Measurements from ENCODE around the gene NAA80.

Gene NAA80

GRCh38 chr3:50337175-50337861 lies 38.1 kb upstream of the NAA80 start:
- peak; percentile 100 for DNase-seq (ENCODE audit: low read depth)
- no peak for TF ChIP-seq CTCF (IDR thresholded peaks at IDR 0.05; ENCODE audit: insufficient read depth, low read depth, low read length, missing control alignments)

GRCh38 chr3:50336452-50337174 lies 37.4 kb upstream of the NAA80 start:
- H3K4me3 ChIP-seq (ENCODE audit: low read depth, low read length), result peak overlapping the region; percentile 96
- no peak for TF ChIP-seq CTCF (IDR thresholded peaks at IDR 0.05; ENCODE audit: insufficient read depth, low read depth, low read length, missing control alignments)
- DNase-seq (ENCODE audit: low read depth), result no peak

More at GRCh38 chr3:50337175-50337861, 38.1 kb upstream of the NAA80 start:
- H3K4me3 ChIP-seq (ENCODE audit: low read depth, low read length), result peak overlapping the region; percentile 96

- DNase-seq (ENCODE audit: low read depth), result no peak
- TF ChIP-seq CTCF (IDR thresholded peaks at IDR 0.05; ENCODE audit: insufficient read depth, low read depth, low read length, missing control alignments), result no peak
- no peak overlapping the region for H3K4me3 ChIP-seq (ENCODE audit: low read depth, low read length)
Measured at GRCh38 chr3:50334339-50335075, 35.3 kb upstream of the NAA80 start.

GRCh38 chr3:50333744-50334328 lies 34.6 kb upstream of the NAA80 start:
- TF ChIP-seq CTCF (IDR thresholded peaks at IDR 0.05; ENCODE audit: insufficient read depth, low read depth, low read length, missing control alignments), result no peak
- DNase-seq (ENCODE audit: low read depth), result no peak
- H3K4me3 ChIP-seq (ENCODE audit: low read depth, low read length), result no peak overlapping the region

- no peak for DNase-seq (ENCODE audit: low read depth)
- H3K4me3 ChIP-seq (ENCODE audit: low read depth, low read length), result no peak overlapping the region
- no peak for TF ChIP-seq CTCF (IDR thresholded peaks at IDR 0.05; ENCODE audit: insufficient read depth, low read depth, low read length, missing control alignments)
Measured at GRCh38 chr3:50331364-50331907, 32.2 kb upstream of the NAA80 start.

- no peak for DNase-seq (ENCODE audit: low read depth)
- H3K4me3 ChIP-seq (ENCODE audit: low read depth, low read length), result no peak overlapping the region
- TF ChIP-seq CTCF (IDR thresholded peaks at IDR 0.05; ENCODE audit: insufficient read depth, low read depth, low read length, missing control alignments), result no peak
Measured at GRCh38 chr3:50330330-50330729, 31.1 kb upstream of the NAA80 start.
